Fibroblast of skin of scalp (primary cell): ENCODE data around the gene PITPNM3.
"Not testable (repeated sequence)": the region's sequence is repeated elsewhere in the genome, so short reads cannot be mapped to it uniquely, and the experiment has no call there.

Experiments
- DNase-seq: peaks from one replicate; pipeline ENCODE4 v3.0.0-alpha.2; 2013

The PITPNM3 gene

DNA sequence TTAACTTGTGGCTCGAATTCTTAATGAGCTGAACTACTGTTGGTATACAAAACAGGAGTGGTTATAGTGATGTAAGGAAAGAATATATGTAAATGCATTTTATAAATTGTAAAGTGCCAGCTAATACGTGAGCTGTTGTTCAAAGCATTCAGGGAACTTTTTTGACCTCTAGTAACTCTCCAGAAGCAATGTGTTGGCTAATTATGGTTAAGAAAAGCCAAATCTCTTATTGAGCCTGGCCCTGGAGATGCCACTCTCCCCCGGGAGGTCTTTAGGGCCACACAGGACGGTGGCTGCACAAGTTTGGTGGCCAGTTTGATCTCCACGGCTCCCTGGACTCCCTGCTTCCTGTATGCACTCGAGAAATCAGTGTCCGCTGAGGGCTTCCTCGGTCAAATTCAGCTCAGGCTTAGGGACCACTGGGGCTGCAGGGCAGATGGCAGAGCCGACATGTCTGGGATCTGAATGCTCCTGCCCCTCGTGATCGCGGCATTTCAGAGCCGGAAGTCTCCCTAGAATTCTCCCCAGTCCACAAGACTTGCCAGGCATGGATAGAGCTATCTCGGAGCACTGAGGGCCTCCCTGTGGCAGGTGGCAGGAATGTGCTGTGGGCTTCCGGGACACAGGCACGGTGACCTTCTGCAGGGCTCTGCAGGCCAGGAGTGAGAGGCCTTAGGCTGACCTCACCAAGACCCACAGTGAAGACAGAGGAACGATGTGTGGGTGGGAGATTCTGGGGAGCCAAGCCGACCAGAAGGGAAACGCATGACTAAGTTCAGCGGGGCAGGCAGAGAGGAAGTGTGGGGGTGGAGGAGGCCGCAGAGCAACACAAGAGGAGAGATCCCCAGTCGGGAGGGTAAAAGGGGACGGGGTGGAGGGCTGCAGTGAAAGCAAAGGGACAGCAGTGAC, 18.6 kb upstream of the PITPNM3 start:
- DNase-seq: peak; percentile 40

DNA sequence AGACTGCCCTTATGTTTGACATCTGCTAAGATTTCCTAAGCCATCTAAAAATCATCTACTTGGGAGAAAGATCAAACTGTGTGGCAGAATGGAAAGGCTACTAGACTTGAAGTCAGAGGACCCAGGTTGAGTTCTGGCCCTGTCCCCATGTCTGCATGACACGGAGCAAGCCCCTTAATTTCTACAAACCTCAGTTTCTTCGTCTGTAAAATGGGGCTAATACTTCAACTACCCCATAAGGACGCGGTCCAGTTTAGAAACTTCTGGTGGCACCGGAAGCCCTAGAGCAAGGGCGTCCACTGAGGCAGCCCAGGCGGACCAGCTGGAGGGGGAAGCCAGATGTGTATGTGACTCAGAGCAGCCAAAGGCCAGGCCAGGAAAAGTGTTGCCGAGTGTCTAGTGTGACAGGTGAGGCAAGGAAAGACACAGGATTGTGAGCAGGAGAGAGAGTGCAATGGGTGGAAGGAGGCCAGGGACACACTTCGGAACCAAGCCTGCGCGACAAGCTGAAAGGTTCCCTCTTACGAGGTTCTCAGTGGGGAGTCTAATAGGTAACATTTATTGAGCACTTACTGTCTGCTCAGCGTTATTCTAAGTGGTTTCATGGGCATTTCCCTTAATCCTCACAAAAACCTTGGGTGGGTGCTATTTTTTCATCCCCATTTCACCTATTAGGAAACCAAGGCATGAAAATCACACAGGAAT, 17.8 kb upstream of the PITPNM3 start:
- DNase-seq: no peak

DNA sequence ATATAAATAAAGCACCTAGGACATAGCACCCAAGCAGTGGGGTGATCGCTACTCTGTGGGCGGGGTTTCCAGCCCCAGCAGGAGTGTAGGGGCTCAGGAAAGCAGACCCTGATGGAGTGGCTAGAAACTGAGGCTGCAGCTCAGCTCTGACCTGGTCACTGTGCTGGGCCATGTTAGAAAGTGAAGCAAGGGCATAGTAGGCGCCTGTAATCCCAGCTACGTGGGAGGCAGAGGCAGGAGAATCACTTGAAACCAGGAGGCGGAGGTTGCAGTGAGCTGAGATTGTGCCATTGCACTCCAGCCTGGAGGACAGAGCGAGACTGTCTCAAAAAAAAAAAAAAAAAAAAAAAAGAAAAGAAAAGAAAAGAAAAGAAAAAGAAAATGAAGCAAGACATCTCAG, 17.1 kb upstream of the PITPNM3 start:
- not testable (repeated sequence) for DNase-seq

DNA sequence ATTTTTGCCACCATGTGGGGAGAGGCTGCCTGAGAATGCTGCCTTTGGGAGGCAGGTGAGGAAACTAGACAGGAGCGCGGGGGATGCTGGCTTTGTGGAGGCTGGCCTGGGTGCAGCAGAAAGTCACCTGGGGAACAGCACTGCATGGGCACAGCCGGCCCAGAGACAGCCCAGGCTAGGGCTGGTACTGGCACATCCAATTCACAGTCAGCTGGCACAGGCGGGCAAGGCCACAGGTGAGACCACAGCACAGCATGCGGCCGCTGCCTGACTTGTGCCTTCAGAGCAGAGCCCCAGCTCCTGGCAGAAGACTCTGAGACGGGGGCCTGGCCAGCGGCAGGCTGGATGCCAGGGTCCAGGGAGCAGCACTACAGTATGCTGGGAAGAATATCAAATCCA, 16.6 kb upstream of the PITPNM3 start:
- no peak for DNase-seq

DNA sequence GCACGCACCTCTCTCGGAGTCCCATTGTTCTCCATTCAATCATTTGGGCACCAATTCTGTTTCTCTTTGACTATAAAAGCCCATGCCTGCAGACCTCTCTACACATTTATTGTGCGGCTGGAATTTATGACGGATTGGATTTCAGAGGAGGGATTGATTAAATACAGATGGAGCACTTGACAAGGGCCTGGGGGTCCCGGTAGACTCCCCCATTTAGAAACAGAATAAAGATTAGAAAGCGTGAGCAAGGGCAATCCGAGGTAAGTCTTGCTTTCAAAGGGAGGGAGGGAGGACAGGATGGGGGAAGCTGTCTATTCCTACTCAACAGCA, 15.1 kb upstream of the PITPNM3 start:
- DNase-seq: no peak

DNA sequence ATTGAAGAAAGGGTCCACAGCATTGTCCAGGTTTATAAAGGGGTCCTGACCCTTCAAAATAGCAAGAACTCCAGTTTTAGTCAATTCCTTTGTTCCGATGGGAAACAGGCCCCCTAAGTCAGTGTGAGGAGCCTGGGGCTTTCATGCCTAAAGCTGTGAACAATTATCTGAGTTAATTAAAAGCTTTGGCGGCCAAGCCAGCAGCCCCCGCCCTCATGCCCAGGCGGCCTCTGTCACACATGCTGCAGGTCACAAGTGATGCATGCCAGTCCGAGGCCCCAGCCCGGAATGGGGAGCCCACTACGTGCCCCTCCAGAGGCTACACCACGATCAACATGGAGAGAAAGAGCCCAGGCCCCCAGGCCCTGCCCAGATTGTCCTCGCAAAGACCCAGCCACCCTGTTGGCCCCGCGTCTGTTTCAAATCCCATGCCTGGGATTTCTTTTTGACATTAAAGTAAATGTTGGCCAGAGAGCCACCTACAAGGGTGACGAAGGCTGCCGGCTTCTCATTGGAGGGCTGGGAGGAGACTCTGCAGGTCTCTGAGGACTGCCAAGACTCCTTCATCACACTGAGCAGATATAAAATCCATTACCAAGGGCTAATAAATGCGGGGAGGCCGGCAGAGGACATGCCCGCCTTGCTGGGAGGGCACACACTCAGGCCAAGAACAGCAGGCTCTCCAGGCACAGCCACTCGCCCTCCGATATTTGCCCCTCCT, 14.5 kb upstream of the PITPNM3 start:
- no peak for DNase-seq

DNA sequence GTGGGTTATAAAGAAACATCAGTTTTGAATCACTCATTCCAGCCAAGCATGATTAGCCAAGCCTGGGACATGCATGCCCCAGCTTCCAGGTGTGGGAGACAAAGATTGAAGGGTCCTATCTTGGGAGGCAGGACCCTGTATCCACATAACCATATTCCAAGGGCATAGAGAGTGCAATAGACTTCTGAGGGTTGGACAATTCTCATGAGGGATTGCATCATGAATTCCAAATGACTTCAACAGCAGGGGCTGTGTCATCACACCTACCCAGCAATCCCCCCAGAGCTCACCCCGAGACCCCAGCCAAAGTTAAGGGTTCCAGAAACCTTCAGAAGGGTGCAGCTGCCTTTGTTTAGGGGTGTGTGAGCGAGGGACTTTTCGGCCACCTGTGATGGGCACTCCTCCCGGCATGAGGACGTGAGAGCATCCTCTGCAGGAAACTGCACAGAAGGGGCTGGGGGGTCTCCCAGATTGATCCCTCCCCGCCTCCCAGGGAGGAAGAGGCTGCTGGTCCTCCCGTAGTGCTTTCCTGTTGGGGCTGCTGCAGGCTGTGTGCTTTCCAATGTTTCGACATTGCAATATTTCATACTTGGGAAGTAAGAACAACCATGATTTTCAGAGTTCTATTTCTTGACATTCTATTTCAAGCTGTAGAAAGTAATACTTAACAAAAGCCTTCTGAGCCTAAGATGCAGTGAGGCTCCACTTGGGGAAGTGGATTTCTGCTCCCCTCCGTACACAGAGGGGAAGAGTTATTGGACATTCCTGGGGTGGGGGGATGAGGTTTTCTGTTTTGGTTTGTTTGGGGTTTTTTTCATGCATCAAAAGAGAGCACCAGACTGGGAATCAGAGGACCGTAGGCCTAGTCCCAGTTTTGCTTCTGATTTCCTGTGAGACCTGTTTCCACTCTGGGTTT, 13.3 kb upstream of the PITPNM3 start:
- DNase-seq: peak; percentile 27

DNA sequence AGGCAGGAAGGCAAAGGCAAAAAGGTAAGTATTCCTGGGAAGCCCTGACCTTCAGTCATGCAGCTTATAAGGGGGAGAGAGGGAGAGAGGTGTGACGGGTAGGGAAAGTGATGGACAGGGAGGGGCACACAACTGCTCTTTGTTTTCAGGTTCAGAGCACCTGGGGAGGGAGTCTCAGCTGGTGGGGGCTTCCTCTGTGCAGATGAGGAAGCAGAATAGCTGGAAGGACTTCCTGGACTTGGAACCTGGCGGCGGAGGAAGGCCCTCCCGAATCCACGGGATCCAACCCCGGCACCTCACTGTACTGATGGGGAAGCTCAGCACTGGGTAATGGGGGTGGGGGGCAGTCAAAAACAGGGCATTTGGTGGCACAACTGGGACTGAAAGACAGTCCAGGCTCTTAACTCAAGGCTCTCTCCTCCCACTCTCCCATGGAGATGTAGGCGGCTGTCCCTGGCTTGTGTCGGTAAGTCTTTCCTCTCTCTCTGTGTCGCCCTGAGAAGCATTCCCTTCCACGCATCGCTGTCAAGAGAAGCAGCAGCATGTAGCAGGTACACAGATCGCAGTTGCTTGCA, 11.9 kb upstream of the PITPNM3 start:
- no peak for DNase-seq

DNA sequence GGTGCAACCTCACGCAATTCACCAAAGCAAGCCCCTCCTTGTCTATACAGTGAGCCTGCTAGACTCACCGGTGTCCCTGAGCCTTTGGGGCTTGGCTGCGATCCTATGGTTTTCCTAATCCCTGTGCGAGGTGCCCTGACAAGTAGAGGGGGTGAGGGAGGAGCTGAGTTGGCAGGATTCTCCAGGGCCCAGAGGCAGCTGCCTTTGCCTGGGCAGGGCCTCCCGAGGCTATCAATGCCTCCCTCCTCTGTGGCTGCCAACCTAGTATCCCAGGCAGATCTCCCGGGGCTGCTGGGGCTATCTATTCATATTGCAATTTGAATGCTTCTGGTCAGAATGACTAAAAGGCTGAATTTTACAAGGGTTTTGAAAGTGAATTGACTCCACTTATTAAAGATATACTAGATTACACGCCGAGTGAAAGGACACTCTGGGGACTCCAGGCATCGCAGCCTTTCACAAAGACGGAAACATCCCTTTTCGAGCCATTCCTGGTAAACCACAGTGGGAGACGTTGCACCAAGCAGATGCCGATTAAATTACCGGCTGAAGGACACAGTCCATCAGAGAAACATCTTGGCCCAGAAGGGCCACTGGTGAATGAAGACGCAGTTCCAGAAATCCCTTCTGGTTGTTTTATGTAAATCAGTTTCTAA, 11.3 kb upstream of the PITPNM3 start:
- peak; percentile 57 for DNase-seq

DNA sequence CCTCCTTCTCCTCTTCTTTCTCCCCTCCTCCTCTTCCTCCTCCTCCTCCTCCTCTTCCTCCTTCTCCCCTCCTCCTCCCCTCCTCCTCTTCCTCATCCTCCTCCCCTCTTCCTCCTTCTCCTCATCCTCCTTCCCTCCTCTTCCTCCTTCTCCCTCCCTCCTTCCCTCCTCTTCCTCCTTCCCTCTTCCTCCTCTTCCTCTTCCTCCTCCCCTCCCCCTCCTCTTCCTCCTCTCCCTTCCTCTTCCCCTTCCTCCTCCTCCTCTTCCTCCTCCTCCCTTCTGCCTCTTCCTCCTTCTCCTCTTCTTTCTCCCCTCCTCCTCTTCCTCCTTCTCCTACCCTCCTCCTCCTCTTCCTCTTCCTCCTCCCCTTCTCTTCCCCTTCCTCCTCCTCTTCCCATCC, 5.1 kb upstream of the PITPNM3 start:
- DNase-seq: no peak

DNA sequence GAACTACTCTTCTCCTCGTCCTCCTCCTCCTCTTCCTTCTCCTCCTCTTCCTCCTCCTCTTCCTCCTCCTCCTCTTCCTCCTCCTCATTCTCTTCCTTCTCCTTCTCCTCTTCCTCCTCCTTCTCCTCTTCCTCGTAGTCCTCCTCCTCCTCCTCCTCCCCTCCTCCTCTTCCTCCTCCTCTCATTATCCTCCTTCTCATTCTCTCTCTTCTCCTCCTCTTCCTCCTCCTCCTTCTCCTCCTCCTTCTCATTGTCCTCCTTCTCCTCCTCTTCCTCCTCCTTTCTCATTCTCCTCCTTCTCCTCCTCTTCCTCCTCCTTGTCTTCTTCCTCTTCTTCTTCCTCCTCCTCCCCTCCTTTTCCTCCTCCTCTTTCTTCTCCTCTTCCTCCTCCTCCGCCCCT, 4.1 kb upstream of the PITPNM3 start:
- no peak for DNase-seq

DNA sequence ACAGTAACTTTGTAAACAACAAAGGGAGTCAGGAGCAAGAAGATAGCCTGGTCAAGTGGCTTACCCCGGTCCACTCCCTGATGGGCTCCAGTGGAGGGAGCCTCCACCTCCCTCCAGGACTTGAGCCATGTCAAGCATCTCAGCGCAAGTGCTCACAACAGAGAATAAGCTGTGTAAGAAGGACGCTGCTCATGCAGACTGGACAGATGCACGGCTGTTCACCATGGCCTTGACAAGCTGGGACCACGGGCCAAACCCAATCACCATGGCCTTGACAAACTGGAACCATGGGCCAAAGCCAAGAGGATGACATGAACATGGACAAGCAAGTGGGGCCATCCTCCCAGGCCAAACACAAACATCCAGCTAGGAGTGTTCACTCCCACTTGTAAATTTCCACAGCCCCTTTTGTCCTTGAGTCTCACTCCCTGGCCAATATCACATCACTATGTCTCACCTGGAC, 3.4 kb upstream of the PITPNM3 start:
- DNase-seq: no peak

DNA sequence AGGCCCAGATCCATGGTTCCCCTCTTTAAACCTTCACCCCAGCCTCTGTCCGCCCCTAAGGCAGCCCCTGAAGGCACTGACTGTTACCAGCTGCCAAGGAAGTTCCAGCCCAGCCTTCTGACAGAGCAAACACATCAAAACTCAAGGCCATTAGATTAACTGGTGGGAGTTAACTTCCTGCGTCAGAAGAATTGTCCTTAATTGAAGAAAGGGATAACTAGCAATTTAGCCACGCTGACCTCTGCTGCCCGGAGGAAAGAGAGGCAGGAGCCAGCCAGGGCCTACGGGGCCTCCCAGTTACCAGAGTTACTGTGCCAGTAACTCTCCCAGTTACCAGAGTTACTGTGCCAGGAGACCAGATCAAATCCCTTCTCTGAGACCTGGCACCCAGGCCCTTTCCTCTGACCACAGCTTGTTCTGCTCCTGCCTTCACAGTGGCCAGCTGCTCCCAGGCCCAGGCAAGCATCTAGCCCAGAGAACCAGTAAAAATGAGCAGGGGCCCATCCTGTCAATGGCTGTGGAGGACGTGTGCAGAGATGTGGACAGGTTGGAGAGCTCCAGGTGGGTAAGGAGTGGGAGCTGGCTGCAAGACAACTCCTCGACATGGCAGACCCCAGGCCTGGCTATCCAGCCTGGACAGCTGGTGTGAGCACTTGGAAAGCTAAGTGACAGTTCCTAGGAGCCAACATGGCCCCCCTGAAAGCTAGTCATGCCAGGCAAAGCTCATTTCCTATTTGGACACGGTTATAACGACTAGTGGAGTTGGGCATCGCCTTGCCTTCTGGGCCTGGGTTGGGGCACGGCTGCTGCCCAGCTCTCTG, 2.8 kb upstream of the PITPNM3 start:
- no peak for DNase-seq

DNA sequence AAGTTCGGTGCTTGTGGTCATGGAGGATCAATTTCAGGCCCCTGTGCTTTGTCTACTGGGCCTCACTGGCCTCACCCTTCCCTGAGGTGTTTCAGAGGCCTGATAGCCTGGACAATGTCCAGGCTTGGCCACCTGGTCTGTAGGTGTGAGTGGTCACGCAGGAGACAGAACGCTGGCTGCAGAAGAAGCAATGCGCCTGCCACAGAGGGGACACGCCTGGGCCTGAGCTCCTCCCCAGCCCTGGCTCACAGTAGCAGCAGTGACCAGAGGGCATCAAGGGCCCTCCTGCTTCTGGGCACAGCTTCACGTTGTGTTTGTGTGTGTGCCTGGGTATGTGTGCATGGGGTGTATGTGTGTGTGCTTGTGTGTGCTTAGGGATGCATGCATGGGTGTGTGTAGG, 1.9 kb upstream of the PITPNM3 start:
- DNase-seq: no peak

DNA sequence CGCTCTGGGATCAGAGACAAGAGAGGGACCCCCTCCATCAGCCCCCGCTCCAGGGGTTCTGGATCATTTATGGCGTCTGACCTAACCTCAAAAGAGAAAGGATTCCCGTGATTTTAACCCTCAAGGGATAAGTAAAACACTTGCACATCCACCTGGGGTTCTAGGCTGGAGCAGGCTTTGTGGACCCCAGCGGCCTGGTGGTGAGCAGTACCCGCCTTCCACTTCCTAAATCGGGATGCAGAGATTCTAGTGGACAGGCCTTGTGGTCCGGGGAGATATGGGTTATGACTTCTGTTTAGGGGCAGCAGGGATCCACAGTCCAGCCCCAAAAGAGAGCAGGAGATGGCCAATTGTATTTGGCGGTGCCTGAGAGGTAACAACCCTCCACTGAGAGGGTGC, 684 bp upstream of the PITPNM3 start:
- no peak for DNase-seq

DNA sequence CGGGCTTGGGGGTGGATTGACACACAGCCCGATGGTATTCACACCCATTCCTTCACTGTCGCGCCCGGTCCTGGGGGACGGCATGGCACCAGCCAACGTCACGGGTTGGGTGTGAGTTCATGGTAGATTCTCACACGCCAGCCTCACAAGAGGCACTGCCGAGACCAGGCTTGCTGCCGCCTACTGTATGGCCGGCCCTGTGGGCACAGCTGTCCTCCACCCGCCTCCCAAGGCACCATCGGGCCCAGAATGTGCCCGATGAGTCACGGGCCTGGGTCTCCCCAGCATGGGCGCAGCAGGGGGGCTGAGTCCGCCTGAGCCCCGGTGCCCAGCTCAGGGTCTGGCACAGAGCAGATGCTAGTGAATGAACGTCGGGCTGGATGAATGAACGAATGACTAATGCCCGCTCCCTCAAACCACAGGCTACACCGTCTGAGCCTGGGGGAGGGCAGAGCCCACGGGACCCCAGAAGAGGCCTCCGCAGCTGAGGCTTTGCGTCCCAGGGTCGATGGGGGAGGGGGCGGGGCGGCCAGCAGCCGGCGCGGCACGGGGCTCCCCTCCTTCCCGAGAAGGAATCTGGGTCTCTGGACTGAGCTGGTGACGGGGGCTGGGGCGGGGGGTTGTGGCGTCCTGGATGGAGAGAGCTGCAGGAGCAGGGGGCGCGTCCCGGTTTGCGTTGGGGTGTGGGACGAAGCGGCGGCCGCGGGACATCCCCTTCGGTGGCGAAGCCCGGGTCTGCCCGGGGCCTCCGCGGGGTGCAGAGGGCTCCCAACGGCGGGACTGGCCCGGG, 829 bp downstream of the PITPNM3 start:
- DNase-seq: peak; percentile 51

DNA sequence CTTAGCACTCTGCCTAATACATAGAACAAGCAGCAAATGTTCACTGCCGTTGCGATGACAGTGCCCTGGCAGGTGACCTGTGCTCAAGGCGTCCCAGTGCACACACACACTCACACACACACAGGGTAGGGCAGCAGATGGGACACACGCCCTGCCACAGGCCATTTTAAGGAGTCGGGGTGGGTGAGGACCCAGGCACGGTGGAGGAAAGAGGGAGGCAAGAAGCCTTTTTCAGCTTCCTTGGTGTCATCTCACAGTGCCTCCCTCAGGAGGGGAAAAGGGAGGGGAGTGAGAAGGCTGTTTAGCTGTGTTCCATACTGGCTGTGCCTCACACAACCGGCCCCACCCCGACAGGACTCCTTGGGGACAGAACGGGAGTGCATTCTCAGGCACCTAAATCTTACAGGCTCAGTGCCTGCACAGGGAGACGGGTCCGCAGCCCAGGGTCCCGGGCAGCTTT, 1.5 kb downstream of the PITPNM3 start:
- no peak for DNase-seq

DNA sequence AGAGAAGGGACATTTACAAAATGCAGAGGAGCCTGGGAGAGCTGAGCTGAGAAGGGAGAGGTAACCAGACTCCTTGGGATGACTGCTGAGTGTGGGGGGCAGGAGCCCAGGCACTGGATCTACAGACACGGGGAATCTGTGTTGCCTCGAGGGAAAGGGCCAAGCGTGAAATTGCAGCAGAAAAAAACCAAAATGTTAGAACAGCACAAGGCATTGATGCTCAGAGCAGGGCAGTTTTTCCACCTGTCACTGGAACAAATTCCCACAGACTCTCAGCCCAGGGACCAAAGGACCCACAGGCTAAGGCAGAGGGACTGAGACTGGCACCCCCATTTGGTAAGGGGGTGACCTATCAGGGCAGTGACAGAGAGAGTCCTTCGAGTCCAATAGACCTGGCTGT, 2.0 kb downstream of the PITPNM3 start:
- DNase-seq: no peak

DNA sequence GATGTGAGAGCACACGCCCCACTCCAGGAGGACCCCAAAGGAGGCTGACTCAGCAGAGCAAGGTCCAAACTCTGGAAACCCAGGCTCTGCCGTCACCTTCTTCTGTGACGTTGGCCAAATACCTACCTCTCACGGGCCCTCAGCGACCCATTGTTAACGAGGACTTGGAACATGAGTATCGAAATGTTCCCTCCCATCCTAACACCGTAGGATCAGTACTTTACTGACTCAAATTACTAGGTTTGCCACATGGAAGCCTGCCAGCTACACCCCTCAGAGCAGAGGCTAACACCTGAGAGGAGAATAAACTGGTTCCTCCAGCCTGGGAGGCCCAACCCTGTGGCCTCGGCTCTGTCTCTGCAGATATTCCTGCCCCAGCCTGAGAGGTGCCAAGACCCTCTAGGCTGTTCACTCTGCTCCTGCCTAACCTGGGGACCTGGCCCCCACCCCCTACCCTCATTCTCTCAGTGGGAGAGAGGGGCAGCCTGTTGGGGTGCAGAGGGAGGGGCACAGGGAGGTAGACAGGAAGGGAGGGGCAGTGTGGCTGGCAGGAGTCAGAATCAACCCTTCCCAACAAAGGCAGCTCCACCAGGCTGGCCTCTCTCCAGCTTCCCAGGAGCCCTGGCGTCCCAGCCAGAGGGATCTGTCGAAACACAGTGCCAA, 4.4 kb downstream of the PITPNM3 start:
- DNase-seq: no peak
